DOHH2 (cell line): Measurements from ENCODE around the gene NHSL2.

ENCODE experiments used
- H3F3A ChIP-seq: fragments of 200-600 bp; sonication (generic), shearing (Covaris generic); 2 replicates; pipeline ENCODE4 v1.6.0; 2016; ENCODE audit warnings: antibody characterized with exemption, mild to moderate bottlenecking; ENCODE audit not compliant: control insufficient read depth, insufficient read depth
- H3K27ac ChIP-seq: fragments of 200-600 bp; sonication (generic); 2 replicates; pipeline ENCODE4 v1.5.1; 2014; ENCODE audit warnings: low read depth, mild to moderate bottlenecking, low read length, moderate library complexity
- H3K27me3 ChIP-seq: fragments of 200-600 bp; sonication (generic); 2 replicates; pipeline ENCODE4 v1.6.1; 2014; ENCODE audit warnings: mild to moderate bottlenecking, low read length, mixed read lengths; ENCODE audit not compliant: control insufficient read depth
- H3K36me3 ChIP-seq: fragments of 200-600 bp; sonication (generic); 2 replicates; pipeline ENCODE4 v1.6.1; 2014; ENCODE audit warnings: mild to moderate bottlenecking, low read length, moderate library complexity, mixed read lengths; ENCODE audit not compliant: control insufficient read depth
- H3K4me1 ChIP-seq: fragments of 200-600 bp; sonication (generic); 2 replicates; pipeline ENCODE4 v1.6.1; 2014; ENCODE audit warnings: mild to moderate bottlenecking, low read length, mixed read lengths; ENCODE audit not compliant: control insufficient read depth
- H3K4me2 ChIP-seq: fragments of 200-600 bp; sonication (generic); 2 replicates; pipeline ENCODE4 v1.6.0; 2014; ENCODE audit warnings: mild to moderate bottlenecking, low read length, moderate library complexity
- H3K4me3 ChIP-seq: fragments of 200-600 bp; sonication (generic); 2 replicates; pipeline ENCODE4 v1.5.1; 2014; ENCODE audit warnings: mild to moderate bottlenecking, low read length, mixed read lengths
- H3K79me2 ChIP-seq: fragments of 200-600 bp; sonication (generic); 2 replicates; pipeline ENCODE4 v1.6.1; 2014; ENCODE audit warnings: mild to moderate bottlenecking, low read length, mixed read lengths; ENCODE audit not compliant: control insufficient read depth
- H3K9me2 ChIP-seq: fragments of 200-600 bp; sonication (generic); replicated peaks from 2 replicates; pipeline ENCODE4 v1.6.1; 2014; ENCODE audit warnings: mild to moderate bottlenecking, low read length, mixed read lengths; ENCODE audit not compliant: control insufficient read depth
- H3K9me3 ChIP-seq: fragments of 200-600 bp; sonication (generic); 2 replicates; pipeline ENCODE4 v1.6.1; 2014; ENCODE audit warnings: antibody characterized with exemption, low read length, mixed read lengths; ENCODE audit not compliant: control insufficient read depth, insufficient read depth
- H4K20me1 ChIP-seq: fragments of 200-600 bp; sonication (generic); 2 replicates; pipeline ENCODE4 v1.6.0; 2014; ENCODE audit warnings: low read depth, mild to moderate bottlenecking, antibody characterized with exemption, low read length, moderate library complexity; ENCODE audit not compliant: control insufficient read depth, insufficient read depth
- EZH2phosphoT487 ChIP-seq: fragments of 200-600 bp; sonication (generic); IDR thresholded peaks from 2 replicates; pipeline ENCODE4 v1.6.1; 2017; ENCODE audit warnings: borderline replicate concordance, mild to moderate bottlenecking, antibody characterized with exemption, low read length, moderate library complexity, mixed read lengths
- TF ChIP-seq, protein P1 (sequence below): fragments of 200-600 bp; sonication (generic); IDR thresholded peaks from one replicate; pipeline ENCODE4 v1.5.1; 2014; ENCODE audit warnings: antibody characterized with exemption, mild to moderate bottlenecking, low read depth, low read length; ENCODE audit not compliant: poor library complexity, severe bottlenecking

Gene NHSL2

DNA sequence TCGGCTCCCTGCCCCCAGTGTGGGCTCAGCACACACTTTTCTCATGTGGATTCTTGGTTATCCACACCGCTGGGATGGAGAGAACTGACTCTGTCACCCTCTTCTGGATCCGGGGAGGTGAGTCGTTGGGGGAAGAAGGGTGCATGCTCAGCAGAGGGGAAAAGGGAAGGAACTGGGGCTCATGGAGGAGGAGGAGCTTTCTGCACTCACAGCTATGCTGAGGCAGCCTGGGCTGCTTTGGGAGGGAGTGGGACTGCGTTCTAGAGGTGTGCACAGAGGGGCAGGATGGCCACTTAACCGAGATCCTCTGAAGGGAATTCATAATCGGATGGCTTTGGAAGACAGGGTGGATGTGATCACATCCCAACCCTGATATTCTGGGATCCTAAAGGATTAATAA lies 169.5 kb downstream of the NHSL2 start:
- Histone ChIP-seq H4K20me1 (no peaks in the 10 kb centered on the region), H3K4me1 (no peaks in the 10 kb centered on the region), H3K4me3 (no peak overlapping the region), H3K27ac (no peak overlapping the region), H3K27me3 (no peaks in the 10 kb centered on the region), H3K9me3 (no peaks in the 10 kb centered on the region), H3K9me2 (no peaks in the 10 kb centered on the region), H3K79me2 (no peaks in the 10 kb centered on the region), H3F3A (no peaks in the 10 kb centered on the region), H3K36me3 (no peaks in the 10 kb centered on the region), H3K4me2 (no peak overlapping the region)
- no peak for TF ChIP-seq EZH2phosphoT487
- TF ChIP-seq, protein P1, sequence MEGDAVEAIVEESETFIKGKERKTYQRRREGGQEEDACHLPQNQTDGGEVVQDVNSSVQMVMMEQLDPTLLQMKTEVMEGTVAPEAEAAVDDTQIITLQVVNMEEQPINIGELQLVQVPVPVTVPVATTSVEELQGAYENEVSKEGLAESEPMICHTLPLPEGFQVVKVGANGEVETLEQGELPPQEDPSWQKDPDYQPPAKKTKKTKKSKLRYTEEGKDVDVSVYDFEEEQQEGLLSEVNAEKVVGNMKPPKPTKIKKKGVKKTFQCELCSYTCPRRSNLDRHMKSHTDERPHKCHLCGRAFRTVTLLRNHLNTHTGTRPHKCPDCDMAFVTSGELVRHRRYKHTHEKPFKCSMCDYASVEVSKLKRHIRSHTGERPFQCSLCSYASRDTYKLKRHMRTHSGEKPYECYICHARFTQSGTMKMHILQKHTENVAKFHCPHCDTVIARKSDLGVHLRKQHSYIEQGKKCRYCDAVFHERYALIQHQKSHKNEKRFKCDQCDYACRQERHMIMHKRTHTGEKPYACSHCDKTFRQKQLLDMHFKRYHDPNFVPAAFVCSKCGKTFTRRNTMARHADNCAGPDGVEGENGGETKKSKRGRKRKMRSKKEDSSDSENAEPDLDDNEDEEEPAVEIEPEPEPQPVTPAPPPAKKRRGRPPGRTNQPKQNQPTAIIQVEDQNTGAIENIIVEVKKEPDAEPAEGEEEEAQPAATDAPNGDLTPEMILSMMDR, result no peak

DNA sequence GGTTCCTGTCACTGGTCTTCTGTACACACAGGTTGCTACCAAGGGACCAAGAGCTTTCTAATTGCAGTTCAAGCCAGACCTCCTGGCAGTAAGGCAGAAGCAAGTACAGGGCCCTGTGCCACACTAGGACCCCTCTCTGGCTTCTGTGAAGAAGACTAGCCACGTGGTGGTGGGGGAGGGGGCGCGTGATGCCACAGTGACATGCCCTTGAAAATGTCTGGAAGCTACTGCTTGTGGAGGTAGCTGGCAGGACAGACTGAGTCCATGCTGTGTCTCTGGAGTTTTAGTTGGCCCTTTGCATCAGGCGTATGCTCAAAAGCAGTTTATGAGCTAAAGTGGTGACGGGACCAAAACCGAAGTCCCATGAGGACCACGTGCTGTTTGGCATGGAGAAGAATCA lies 170.2 kb downstream of the NHSL2 start:
- Histone ChIP-seq H3K4me3 (no peak overlapping the region), H3K36me3 (no peaks in the 10 kb centered on the region), H3F3A (no peaks in the 10 kb centered on the region), H3K9me3 (no peaks in the 10 kb centered on the region), H3K9me2 (no peaks in the 10 kb centered on the region), H3K4me1 (no peaks in the 10 kb centered on the region), H4K20me1 (no peaks in the 10 kb centered on the region), H3K4me2 (no peak overlapping the region), H3K27ac (no peak overlapping the region), H3K27me3 (no peaks in the 10 kb centered on the region), H3K79me2 (no peaks in the 10 kb centered on the region)
- TF ChIP-seq EZH2phosphoT487, result no peak
- TF ChIP-seq, protein P1, result no peak

DNA sequence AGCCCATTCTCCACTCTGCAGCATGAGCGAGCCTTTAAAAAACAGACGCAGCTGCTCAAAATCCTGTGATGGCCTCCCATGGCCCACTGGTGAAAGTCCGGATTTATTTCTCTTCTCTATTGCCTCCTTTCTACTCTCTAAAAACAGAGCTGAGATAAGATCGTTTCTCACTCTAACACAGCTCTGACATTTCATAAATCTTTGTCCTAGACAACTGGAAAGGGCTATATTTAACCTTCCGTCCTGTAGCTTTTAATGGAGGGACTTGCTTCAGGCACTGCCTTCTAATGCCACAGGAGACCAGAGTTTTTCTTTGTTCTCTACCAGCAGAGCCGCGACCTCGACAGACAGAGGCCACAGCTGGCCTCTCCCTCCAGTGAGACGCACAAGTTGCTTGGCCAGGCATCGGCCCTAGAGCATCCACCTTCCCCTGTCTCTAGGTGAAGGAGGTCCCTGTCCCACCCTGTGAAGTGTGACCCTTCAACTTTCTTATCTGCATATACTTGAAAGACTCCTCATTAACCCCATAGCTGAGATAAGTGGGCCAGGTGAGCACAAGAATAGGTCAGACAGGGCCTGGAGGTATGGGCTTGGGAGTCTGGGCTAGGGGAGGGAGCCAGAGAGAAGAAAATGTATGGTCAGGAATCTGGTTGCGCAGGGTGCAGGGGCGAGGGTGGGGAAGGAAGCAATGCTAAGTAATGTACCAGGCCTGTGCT lies 171.1 kb downstream of the NHSL2 start:
- H3K4me3 ChIP-seq, result no peak overlapping the region
- no peaks in the 10 kb centered on the region for H3K36me3 ChIP-seq
- H3F3A ChIP-seq, result no peaks in the 10 kb centered on the region
- no peaks in the 10 kb centered on the region for H3K9me3 ChIP-seq
- H3K79me2 ChIP-seq, result no peaks in the 10 kb centered on the region
- H3K27me3 ChIP-seq, result no peaks in the 10 kb centered on the region
- no peaks in the 10 kb centered on the region for H3K4me1 ChIP-seq
- TF ChIP-seq, protein P1, result no peak
- TF ChIP-seq EZH2phosphoT487, result no peak
- H3K4me2 ChIP-seq, result no peak overlapping the region
- H3K9me2 ChIP-seq, result no peaks in the 10 kb centered on the region
- H3K27ac ChIP-seq, result no peak overlapping the region
- no peaks in the 10 kb centered on the region for H4K20me1 ChIP-seq
